SJSA1 (cell line): Measurements from ENCODE around the gene GPBAR1. TPM values are rescaled to one million over a fixed set of nuclear protein-coding genes. Genes with fewer than 3 reads are reported as not detected.
A peak's percentile ranks its signal among the peaks of the same experiment; 100 is the strongest.
"Not testable (repeated sequence)": the region's sequence is repeated elsewhere in the genome, so short reads cannot be mapped to it uniquely, and the experiment has no call there.

ENCODE experiments used
- DNase-seq, 2 experiments: peaks; one replicate each; pipeline ENCODE4 v3.0.0-alpha.2; 2015 to 2020; ENCODE audit warnings: low spot score in 2 of 2, low read depth in 1 of 2
- H3K27ac ChIP-seq: fragments of 250-450 bp; sonication (Bioruptor Pico); 2 replicates; pipeline ENCODE4 v1.5.1; 2020; ENCODE audit warnings: mild to moderate bottlenecking, moderate library complexity
- H3K27me3 ChIP-seq: fragments of 250-450 bp; sonication (Bioruptor Pico); replicated peaks from 2 replicates; pipeline ENCODE4 v1.5.1; 2020; ENCODE audit warnings: mild to moderate bottlenecking, moderate library complexity
- H3K36me3 ChIP-seq: fragments of 250-450 bp; sonication (Bioruptor Pico); 2 replicates; pipeline ENCODE4 v1.5.1; 2020; ENCODE audit warnings: mild to moderate bottlenecking
- H3K4me1 ChIP-seq: fragments of 250-450 bp; sonication (Bioruptor Pico); replicated peaks from 2 replicates; pipeline ENCODE4 v1.6.1; 2021; ENCODE audit warnings: mild to moderate bottlenecking
- H3K4me3 ChIP-seq: fragments of 250-450 bp; sonication (Bioruptor Pico); 2 replicates; pipeline ENCODE4 v1.5.1; 2020; ENCODE audit warnings: mild to moderate bottlenecking
- H3K9me3 ChIP-seq: fragments of 250-450 bp; sonication (Bioruptor Pico); replicated peaks from 2 replicates; pipeline ENCODE4 v1.5.1; 2020; ENCODE audit warnings: mild to moderate bottlenecking
- total RNA-seq: library from RNA; depleted of rRNA; stranded (reverse); fragments of >200 nt; shearing (Covaris generic); gene quantifications from 2 replicates; pipeline ENCODE4 v1.2.3, GENCODE V29; 2014

GPBAR1 gene
- total RNA-seq, 1 experiment from 2014 or later, result 0.89 TPM

- H3K4me3 ChIP-seq, result no peak overlapping the region
- H3K36me3 ChIP-seq, result peaks cover 68% of the 10 kb centered on the region
- no peak overlapping the region for H3K27ac ChIP-seq
- no peak for DNase-seq
- no peaks in the 10 kb centered on the region for H3K27me3 ChIP-seq
- H3K9me3 ChIP-seq, result no peaks in the 10 kb centered on the region
- peaks cover 39% of the 10 kb centered on the region for H3K4me1 ChIP-seq
Measured at GRCh38 chr2:218267259-218267658, 6.4 kb downstream of the GPBAR1 start.

DNA sequence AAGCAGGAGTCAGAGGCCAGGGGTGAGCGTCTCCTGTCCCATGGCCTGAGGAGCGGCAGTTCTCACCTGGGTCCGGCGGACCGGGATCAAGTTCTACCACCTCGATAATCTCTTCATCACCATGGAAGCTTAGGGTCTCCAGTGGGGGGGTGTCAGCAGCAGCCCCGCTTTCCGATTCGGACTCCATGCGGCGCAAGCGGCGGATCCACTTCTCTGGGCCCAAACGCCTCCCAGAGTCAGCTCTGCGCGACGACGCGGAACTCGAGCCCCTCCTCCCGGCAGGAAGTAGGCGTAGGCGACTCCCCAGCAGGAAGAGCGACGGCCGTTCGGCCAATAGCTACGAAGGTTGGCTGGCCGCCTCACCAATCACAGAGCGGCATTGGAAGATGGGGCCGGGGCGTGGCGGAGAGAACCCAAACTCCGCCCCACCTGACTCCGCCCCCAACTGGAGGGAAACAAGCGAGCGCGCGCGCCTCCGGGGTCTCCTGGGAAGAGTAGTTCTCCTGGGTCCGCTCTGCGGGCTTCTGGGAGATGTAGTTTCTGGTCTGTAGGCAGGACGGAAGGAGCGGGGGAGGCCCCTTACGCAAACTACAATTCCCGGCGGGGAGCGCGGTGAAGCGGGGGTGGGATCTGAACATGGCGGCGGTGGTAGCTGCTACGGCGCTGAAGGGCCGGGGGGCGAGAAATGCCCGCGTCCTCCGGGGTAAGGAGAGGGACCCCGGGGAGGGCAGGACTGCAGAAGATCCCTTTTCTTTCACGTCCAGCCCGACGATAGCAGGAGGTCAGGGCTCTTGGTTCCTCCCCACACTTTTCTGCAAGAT is 9.3 kb downstream of the GPBAR1 start, which contains the start of the genes AAMP and PNKD:
AAMP (minus strand) TSS at position 238 of the 821 bp plus-strand sequence; CDS start at position 187, 51 bp downstream.
PNKD (plus strand) TSS at position 620 of the 821 bp plus-strand sequence; CDS start at position 637, 17 bp downstream.
- DNase-seq, result peak; percentile 100

DNA sequence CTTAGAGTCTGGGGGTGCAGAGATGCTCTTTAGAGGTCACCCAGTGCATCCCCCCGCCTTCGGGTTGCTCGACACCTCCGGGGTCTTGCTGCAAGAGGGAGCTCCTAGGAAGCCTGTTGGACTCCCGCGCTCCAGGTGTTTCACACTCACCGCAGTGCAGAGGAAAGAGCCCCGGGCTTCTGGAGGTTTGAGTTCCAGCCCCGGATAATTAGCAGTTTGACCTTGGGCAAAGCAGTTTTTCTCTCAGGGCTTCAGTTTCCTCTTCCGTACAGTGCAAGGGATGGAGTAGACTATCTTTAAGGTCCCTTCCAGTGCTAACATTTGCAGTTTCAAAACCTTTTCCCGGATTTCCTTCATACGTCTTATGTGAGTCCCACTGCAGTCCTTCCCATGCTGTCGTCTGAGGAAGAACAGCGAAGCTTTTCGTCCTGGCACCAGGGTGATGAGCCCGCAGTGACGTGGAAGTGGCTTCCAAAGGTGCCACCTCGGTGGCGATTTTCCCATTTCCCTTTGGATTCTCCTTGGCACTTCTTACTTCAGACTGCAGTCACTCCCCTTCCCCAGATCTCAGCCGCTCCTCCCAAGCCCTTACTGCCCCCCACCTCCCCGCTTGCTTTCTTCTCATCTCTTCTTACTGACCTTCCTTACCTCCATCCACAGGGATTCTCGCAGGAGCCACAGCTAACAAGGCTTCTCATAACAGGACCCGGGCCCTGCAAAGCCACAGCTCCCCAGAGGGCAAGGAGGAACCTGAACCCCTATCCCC is 10.1 kb downstream of the GPBAR1 start:
- H3K27me3 ChIP-seq, result no peaks in the 10 kb centered on the region
- H3K36me3 ChIP-seq, result peaks cover 60% of the 10 kb centered on the region
- H3K27ac ChIP-seq, result no peak overlapping the region
- H3K4me1 ChIP-seq, result peaks cover 22% of the 10 kb centered on the region
- no peak for DNase-seq
- H3K4me3 ChIP-seq, result peak overlapping the region; percentile 62
- H3K9me3 ChIP-seq, result no peaks in the 10 kb centered on the region

More for the DNA sequence above, 9.3 kb downstream of the GPBAR1 start, which contains the start of the genes AAMP and PNKD:
- Histone ChIP-seq H3K9me3 (no peaks in the 10 kb centered on the region), H3K27me3 (no peaks in the 10 kb centered on the region), H3K4me1 (peaks cover 22% of the 10 kb centered on the region), H3K36me3 (peaks cover 60% of the 10 kb centered on the region), H3K27ac (no peak within 1 kb of the TSS; the same call in 1 of the 2 replicates), H3K4me3 (peak within 1 kb of the TSS; percentile 62)

GRCh38 chr2:218271487-218271797 is 10.6 kb downstream of the GPBAR1 start:
- peak overlapping the region; percentile 62 for H3K4me3 ChIP-seq
- peaks cover 22% of the 10 kb centered on the region for H3K4me1 ChIP-seq
- DNase-seq, result no peak
- H3K36me3 ChIP-seq, result peaks cover 60% of the 10 kb centered on the region
- H3K9me3 ChIP-seq, result no peaks in the 10 kb centered on the region
- H3K27me3 ChIP-seq, result no peaks in the 10 kb centered on the region
- no peak overlapping the region for H3K27ac ChIP-seq

GRCh38 chr2:218271865-218272530 is 11.2 kb downstream of the GPBAR1 start:
- H3K4me1 ChIP-seq, result peaks cover 22% of the 10 kb centered on the region
- no peak overlapping the region for H3K27ac ChIP-seq
- H3K36me3 ChIP-seq, result peaks cover 60% of the 10 kb centered on the region
- no peaks in the 10 kb centered on the region for H3K27me3 ChIP-seq
- H3K9me3 ChIP-seq, result no peaks in the 10 kb centered on the region
- H3K4me3 ChIP-seq, result no peak overlapping the region
- DNase-seq, result no peak

DNA sequence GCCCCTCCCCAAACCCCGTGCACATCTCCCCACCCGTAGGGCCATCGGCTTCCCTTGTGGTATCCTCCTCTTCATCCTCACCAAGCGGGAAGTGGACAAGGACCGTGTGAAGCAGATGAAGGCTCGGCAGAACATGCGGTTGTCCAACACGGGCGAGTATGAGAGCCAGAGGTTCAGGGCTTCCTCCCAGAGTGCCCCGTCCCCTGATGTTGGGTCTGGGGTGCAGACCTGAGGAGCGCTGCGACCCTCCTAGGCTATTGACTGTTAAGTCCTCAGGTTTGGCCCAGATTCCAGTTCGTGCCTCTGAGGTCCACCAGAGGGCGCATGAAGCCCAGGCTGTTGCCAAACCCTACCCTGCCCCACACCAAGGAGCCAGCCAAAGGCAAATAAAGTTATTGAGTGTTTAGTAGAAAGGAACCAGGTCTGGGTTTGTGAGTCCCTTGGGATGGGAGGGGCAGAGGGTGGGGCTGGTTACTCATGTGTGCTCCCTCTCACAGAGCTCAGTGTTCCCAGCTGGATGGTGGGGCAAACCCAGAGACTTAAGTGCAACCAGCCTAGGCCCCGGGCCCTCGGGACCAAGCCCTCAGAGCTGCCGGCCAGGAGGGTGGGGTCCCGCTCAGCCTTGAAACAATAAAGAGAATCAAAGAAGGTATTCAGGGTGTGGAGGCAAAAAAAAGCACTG is 11.9 kb downstream of the GPBAR1 start:
- Histone ChIP-seq H3K27ac (no peak overlapping the region), H3K27me3 (no peaks in the 10 kb centered on the region), H3K9me3 (no peaks in the 10 kb centered on the region), H3K4me1 (peaks cover 22% of the 10 kb centered on the region), H3K36me3 (peaks cover 60% of the 10 kb centered on the region), H3K4me3 (no peak overlapping the region)
- DNase-seq, result peak; percentile 76 to 93

- H3K4me3 ChIP-seq, DNase-seq, H3K9me3 ChIP-seq, H3K27me3 ChIP-seq, H3K27ac ChIP-seq: not testable (repeated sequence)
- peaks cover 64% of the 10 kb centered on the region for H3K36me3 ChIP-seq
- peaks cover 22% of the 10 kb centered on the region for H3K4me1 ChIP-seq
Measured at GRCh38 chr2:218273214-218273907, 12.5 kb downstream of the GPBAR1 start.

DNA sequence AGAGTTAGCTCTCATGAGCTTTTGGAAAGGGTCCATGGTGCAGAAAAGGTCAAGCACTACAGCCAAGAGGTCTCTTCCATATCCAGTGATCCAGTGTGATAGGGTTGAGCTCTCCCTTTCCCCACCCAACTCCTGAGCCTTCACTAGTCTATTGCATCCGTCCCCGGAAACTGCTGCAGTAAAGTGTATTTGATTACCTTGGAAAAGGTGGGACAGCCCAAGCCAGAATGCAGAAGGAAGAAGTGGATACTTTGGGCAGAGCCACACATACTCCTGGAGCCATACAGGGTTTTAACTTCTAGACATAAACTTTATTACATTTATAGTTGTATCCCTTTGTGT is 13.1 kb downstream of the GPBAR1 start:
- Histone ChIP-seq H3K27ac (no peak overlapping the region), H3K9me3 (no peaks in the 10 kb centered on the region), H3K4me1 (peaks cover 20% of the 10 kb centered on the region), H3K36me3 (peaks cover 67% of the 10 kb centered on the region), H3K4me3 (no peak overlapping the region), H3K27me3 (no peaks in the 10 kb centered on the region)
- no peak for DNase-seq

GRCh38 chr2:218274586-218274985 is 13.8 kb downstream of the GPBAR1 start:
- H3K27ac ChIP-seq, result no peak overlapping the region
- no peaks in the 10 kb centered on the region for H3K27me3 ChIP-seq
- DNase-seq, result no peak
- H3K4me1 ChIP-seq, result peaks cover 16% of the 10 kb centered on the region
- H3K36me3 ChIP-seq, result peaks cover 69% of the 10 kb centered on the region
- no peaks in the 10 kb centered on the region for H3K9me3 ChIP-seq
- H3K4me3 ChIP-seq, result no peak overlapping the region

- Histone ChIP-seq H3K36me3 (peaks cover 77% of the 10 kb centered on the region), H3K4me3 (no peak overlapping the region), H3K27ac (no peak overlapping the region), H3K27me3 (no peaks in the 10 kb centered on the region), H3K9me3 (no peaks in the 10 kb centered on the region), H3K4me1 (peaks cover 16% of the 10 kb centered on the region)
- DNase-seq, result no peak
Measured at GRCh38 chr2:218275371-218276072, 14.7 kb downstream of the GPBAR1 start.

DNA sequence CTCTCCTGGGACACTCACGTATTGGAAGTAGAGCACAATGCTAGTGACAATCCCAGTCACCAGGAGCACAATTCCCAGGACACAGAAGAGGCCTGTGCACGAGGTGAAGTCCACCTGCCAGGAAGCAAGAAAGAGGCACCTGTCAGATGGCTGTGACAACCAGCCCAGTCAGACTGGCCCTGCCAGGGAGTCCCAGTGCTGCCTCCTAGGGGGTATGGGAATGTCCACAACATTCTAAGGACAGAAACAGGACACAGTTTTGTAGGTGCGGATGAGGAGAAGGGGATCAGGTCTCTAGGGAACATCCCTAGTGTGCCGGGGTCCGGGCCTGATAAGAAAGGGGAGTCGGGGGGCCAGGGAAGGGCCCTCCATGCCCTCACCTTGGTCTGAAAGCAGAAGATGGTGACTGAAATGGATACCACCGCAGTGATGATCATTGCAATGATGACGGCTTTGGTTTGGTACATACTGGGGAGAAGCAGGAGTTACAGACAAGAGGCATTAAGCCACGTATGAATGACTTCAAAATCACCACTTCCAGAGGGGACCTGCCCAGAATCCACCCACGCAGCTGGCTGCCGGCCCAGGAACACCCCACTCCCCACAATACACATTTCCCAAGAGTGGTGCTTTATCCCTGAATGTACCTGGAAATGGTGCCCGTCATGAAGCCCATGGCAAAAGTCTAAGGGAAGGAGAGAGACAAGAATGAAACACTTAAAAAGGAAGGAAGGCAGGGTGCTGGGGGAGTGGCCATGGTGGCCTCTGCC is 16.4 kb downstream of the GPBAR1 start:
- H3K27me3 ChIP-seq, result no peaks in the 10 kb centered on the region
- H3K4me1 ChIP-seq, result peaks cover 8% of the 10 kb centered on the region
- H3K27ac ChIP-seq, result no peak overlapping the region
- H3K4me3 ChIP-seq, result no peak overlapping the region
- H3K36me3 ChIP-seq, result peaks cover 81% of the 10 kb centered on the region
- no peak for DNase-seq
- H3K9me3 ChIP-seq, result no peaks in the 10 kb centered on the region

- peaks cover 2% of the 10 kb centered on the region for H3K4me1 ChIP-seq
- H3K9me3 ChIP-seq, result no peaks in the 10 kb centered on the region
- H3K27ac ChIP-seq, result no peak overlapping the region
- H3K4me3 ChIP-seq, result no peak overlapping the region
- H3K36me3 ChIP-seq, result peaks cover 83% of the 10 kb centered on the region
- DNase-seq, result no peak
- no peaks in the 10 kb centered on the region for H3K27me3 ChIP-seq
Measured at GRCh38 chr2:218277921-218278320, 17.1 kb downstream of the GPBAR1 start.
